Fibroblast of pulmonary artery (primary cell): ENCODE measurements around the gene SKIC8.
A peak's percentile ranks its signal among the peaks of the same experiment; 100 is the strongest.

Experiments used
- DNase-seq: peaks from one replicate; pipeline ENCODE4 v3.0.0-alpha.2; 2010; ENCODE audit warnings: low read depth
- H3K4me3 ChIP-seq: replicated peaks from 2 replicates; pipeline ENCODE4 v1.5.1; 2011; ENCODE audit warnings: low read depth, mild to moderate bottlenecking, control low read depth, low read length, moderate library complexity
- CTCF ChIP-seq: IDR thresholded peaks from 2 replicates; pipeline ENCODE4 v1.5.1; 2011; ENCODE audit warnings: mild to moderate bottlenecking, control low read depth, low read length, inconsistent platforms; ENCODE audit errors: missing control alignments

The SKIC8 gene

GRCh38 chr15:78321786-78322185 is 22.4 kb upstream of the SKIC8 start:
- no peak for DNase-seq
- H3K4me3 ChIP-seq = no peak overlapping the region
- TF ChIP-seq CTCF = no peak

- no peak overlapping the region for H3K4me3 ChIP-seq
- TF ChIP-seq CTCF = no peak
- no peak for DNase-seq
Observed at GRCh38 chr15:78321041-78321570, 21.7 kb upstream of the SKIC8 start.

GRCh38 chr15:78320183-78320582 is 20.8 kb upstream of the SKIC8 start:
- H3K4me3 ChIP-seq = no peak overlapping the region
- no peak for TF ChIP-seq CTCF
- no peak for DNase-seq

- no peak for TF ChIP-seq CTCF
- H3K4me3 ChIP-seq = no peak overlapping the region
- no peak for DNase-seq
Observed at GRCh38 chr15:78319588-78319987, 20.2 kb upstream of the SKIC8 start.

GRCh38 chr15:78317145-78317836 is 17.9 kb upstream of the SKIC8 start:
- peak; percentile 13 for DNase-seq
- no peak for TF ChIP-seq CTCF
- no peak overlapping the region for H3K4me3 ChIP-seq

GRCh38 chr15:78316283-78317083 is 17.1 kb upstream of the SKIC8 start:
- no peak for TF ChIP-seq CTCF
- no peak for DNase-seq
- no peak overlapping the region for H3K4me3 ChIP-seq
